Activated CD8-positive, alpha-beta T cell treated with anti-CD3 and anti-CD28 coated beads for 36 hours (primary cell): ENCODE results near the gene PSME2. TPM values are rescaled to one million over a fixed set of nuclear protein-coding genes. Genes with fewer than 3 reads are reported as not detected.

ENCODE experiments used
- ATAC-seq: fragments of 200-7000 bp; cut with Tn5 transposase; one replicate; pipeline ENCODE4 v1.10.0; 2021; ENCODE audit warnings: mild to moderate bottlenecking, moderate library complexity
- CTCF ChIA-PET: fragments of 350-600 bp; sonication (Branson Sonifier 250); formaldehyde crosslinking; loops from one replicate; lab custom pipeline; 2021; ENCODE audit warnings: antibody characterized with exemption; lab: Charles Lee
- POLR2A ChIA-PET: fragments of 350-600 bp; sonication (Branson Sonifier 250); formaldehyde crosslinking; loops from one replicate; lab custom pipeline; 2021; ENCODE audit warnings: antibody characterized with exemption; lab: Charles Lee
- DNase-seq: peaks from one replicate; pipeline ENCODE4 v3.0.0-alpha.2; 2020
- H3K27ac Mint-ChIP-seq: one replicate; pipeline ENCODE4 v1.8.0; 2021; ENCODE audit warnings: mild to moderate bottlenecking, mixed read lengths
- H3K27me3 Mint-ChIP-seq: one replicate; pipeline ENCODE4 v1.8.0; 2021; ENCODE audit warnings: mixed read lengths
- H3K36me3 Mint-ChIP-seq: one replicate; pipeline ENCODE4 v1.8.0; 2021; ENCODE audit warnings: low read depth, mixed read lengths
- H3K4me1 Mint-ChIP-seq: one replicate; pipeline ENCODE4 v1.8.0; 2021; ENCODE audit warnings: low read depth, mixed read lengths
- H3K4me3 Mint-ChIP-seq: one replicate; pipeline ENCODE4 v1.8.0; 2021; ENCODE audit warnings: mild to moderate bottlenecking, moderate library complexity, mixed read lengths
- H3K9me3 Mint-ChIP-seq: one replicate; pipeline ENCODE4 v1.8.0; 2021; ENCODE audit warnings: mixed read lengths
- intact Hi-C: fragments of 100-400 bp; cut with micrococcal nuclease; formaldehyde crosslinking; loops from one replicate; pipeline ENCODE4 v1.10.0; 2022
- total RNA-seq, 2 experiments: library from RNA; stranded (reverse); gene quantifications; one replicate each; pipeline ENCODE4 v1.2.3, GENCODE V29; 2021
- TF ChIP-seq, protein P1 (sequence below): fragments of 200-600 bp; IDR thresholded peaks from one replicate; pipeline ENCODE4 v1.8.0; 2022; ENCODE audit warnings: antibody characterized with exemption, mild to moderate bottlenecking

PSME2 gene
- total RNA-seq, 2 experiments from 2014 or later, result 440 TPM

DNA sequence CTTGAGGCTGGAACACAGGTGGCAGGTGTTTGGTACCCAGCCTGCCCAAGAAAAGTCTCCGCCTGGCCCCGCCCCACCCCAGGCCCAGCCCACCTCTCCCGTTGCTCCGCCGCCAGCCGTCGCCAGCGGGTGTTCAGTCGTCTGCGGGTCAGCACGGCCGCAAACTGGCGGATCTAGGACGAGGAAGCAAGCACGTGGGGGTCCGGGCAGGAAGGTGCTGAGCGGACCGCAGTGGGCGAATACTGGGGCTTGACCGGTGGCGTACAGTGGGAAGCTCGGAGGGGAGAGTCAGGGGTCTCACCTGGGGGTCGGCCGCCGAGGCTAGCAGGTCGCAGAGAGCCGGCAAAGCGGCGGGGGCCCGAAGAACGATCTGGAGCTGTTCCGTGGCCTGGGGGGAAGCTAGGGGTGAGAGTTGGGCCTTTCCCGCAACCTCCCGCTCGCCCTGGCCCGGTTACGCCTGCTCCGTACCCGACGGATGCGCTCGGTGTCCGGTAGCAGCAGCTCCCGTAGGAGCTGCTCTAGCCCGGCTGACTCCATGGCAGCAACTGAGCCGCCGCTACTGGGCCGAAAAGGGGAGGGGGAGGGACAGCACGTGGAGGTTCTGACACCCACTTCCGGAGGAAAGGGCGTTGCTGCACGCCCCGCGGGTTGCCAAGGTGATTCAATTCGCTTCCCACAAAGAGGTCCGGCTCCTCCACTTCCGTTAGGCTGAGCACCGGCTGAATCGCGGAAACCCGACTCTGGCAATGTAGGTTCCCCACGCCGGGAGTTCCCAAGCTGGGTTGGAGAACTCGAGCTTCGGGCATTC is 42.0 kb upstream of the PSME2 start, which contains the start of gene IPO4:
Gene IPO4 (minus strand): TSS at position 566 of the 808 bp plus-strand sequence. CDS start 29 bp downstream, at position 537.
- Mint-ChIP-seq H3K4me3 (peak within 1 kb of the TSS; percentile 92), H3K4me1 (peaks cover 41% of the 10 kb centered on the region), H3K27me3 (no peaks in the 10 kb centered on the region), H3K36me3 (peaks cover 36% of the 10 kb centered on the region), H3K9me3 (no peaks in the 10 kb centered on the region), H3K27ac (peak within 1 kb of the TSS; percentile 85)
- DNase-seq (peak; percentile 96), ATAC-seq (peak; percentile 95)
- ChIA-PET CTCF (interaction anchor here (1.0 to 1.4 kb wide), 8 partner anchors 26 to 243 kb away, joined by 3 to 6 read pairs (median 3); partner anchors contain the start of genes CIDEB, IRF9 and MDP1), POLR2A (interaction anchor here (0.8 to 13.4 kb wide), 24 partner anchors 10 to 249 kb away, joined by 3 to 163 read pairs (median 4); partner anchors contain the start of genes CHMP4A, DCAF11, EMC9 and IRF9)
- intact Hi-C loops, result no loop called here
- TF ChIP-seq, protein P1, sequence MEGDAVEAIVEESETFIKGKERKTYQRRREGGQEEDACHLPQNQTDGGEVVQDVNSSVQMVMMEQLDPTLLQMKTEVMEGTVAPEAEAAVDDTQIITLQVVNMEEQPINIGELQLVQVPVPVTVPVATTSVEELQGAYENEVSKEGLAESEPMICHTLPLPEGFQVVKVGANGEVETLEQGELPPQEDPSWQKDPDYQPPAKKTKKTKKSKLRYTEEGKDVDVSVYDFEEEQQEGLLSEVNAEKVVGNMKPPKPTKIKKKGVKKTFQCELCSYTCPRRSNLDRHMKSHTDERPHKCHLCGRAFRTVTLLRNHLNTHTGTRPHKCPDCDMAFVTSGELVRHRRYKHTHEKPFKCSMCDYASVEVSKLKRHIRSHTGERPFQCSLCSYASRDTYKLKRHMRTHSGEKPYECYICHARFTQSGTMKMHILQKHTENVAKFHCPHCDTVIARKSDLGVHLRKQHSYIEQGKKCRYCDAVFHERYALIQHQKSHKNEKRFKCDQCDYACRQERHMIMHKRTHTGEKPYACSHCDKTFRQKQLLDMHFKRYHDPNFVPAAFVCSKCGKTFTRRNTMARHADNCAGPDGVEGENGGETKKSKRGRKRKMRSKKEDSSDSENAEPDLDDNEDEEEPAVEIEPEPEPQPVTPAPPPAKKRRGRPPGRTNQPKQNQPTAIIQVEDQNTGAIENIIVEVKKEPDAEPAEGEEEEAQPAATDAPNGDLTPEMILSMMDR, result no peak

DNA sequence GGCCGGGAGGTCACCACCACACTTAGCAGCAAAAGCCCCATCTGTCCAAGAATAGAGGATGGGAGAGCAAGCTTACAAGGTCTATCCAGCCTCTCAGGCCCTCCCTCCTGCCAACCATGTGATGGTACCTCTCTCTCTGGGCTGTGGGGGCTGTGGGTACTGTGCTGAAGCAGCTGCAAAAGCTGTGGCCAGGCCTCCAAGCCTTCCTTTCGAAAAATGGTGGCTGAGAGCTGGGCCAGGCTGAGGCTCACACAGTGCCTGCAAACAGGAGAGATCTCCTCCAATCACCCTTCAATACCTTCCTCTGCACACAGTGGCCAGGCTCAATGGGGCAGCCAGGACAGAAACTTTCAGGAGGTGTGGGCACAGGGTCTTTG is 41.1 kb upstream of the PSME2 start:
- Mint-ChIP-seq H3K4me3 (peak overlapping the region; percentile 92), H3K27me3 (no peaks in the 10 kb centered on the region), H3K27ac (peak overlapping the region; percentile 85), H3K36me3 (peaks cover 35% of the 10 kb centered on the region), H3K9me3 (no peaks in the 10 kb centered on the region), H3K4me1 (peaks cover 36% of the 10 kb centered on the region)
- intact Hi-C loops, result no loop called here
- TF ChIP-seq, protein P1, result no peak
- no peak for ATAC-seq
- ChIA-PET POLR2A (interaction anchor here (0.6 to 13.4 kb wide), 12 partner anchors 8 to 127 kb away, joined by 3 to 163 read pairs (median 8); partner anchors contain the start of genes CHMP4A, IRF9, REC8 and TM9SF1), CTCF (interaction anchor here (1.4 kb wide), 1 partner anchor 27 kb away, joined by 5 read pairs; the partner anchor contains the start of gene IRF9)
- DNase-seq, result no peak

DNA sequence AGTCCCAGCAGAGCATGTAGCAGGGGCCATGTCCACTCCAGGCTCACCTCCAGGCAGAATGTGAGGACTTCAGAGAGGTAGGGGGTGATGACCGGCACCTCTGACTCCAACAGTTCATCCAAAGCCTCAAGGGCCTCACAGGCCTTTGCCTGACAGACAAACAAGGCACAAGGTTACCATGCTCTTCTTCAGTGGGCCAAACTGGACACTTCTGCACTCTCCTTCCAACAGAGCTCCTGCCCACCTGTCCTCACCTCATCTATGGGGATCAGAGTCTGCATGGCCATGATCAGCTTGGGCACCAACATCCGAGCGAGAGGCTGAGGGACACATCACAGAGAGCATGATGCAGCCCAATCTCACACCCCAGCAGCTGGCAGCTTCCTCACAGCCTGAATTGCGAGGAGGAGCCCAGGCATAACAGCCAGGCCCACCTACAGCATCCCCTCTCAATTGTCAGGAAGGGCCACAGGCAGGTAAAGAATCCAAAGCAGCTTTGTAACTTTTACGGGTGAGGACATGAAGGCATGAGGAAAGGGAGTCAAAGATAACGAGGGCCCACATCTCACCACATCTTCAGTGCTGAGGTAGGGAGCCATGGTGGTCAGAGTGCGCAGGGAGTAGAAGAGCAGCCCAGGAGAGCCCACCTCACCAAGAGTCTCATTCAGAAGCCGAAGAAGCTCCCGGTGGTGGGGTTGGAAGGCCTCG is 40.6 kb upstream of the PSME2 start:
- DNase-seq (no peak), ATAC-seq (no peak)
- Mint-ChIP-seq H3K4me3 (peak overlapping the region; percentile 92), H3K36me3 (peaks cover 33% of the 10 kb centered on the region), H3K27me3 (no peaks in the 10 kb centered on the region), H3K9me3 (no peaks in the 10 kb centered on the region), H3K4me1 (peaks cover 34% of the 10 kb centered on the region), H3K27ac (no peak overlapping the region)
- ChIA-PET POLR2A (interaction anchor here (0.6 to 13.4 kb wide), 9 partner anchors 8 to 127 kb away, joined by 3 to 163 read pairs (median 16); partner anchors contain the start of genes CHMP4A, IRF9, REC8 and TM9SF1), CTCF (interaction anchor here (1.4 kb wide), 1 partner anchor 26 kb away, joined by 5 read pairs; the partner anchor contains the start of gene IRF9)
- TF ChIP-seq, protein P1, result no peak
- intact Hi-C loops, result no loop called here

DNA sequence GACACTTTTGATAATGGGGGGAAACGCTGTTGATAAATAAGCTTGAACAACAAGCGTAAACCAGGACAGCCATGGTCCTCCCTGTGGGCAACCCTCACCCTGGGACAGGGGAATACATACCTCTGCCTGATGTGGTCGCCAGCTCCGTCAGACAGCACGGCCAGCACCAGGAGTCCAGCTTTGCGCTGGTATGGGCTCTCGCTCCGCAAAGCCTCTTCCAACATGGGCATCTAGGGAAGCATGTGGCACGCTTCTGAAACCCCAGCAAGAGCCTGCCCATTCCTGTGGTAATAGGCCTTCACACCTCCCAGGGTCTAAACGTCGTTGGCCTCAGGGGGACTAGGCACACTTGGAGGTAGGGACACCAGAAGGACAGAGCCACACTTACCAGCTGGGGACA is 39.3 kb upstream of the PSME2 start:
- peaks cover 30% of the 10 kb centered on the region for H3K4me1 Mint-ChIP-seq
- ChIA-PET POLR2A (interaction anchor here (1.1 to 13.4 kb wide), 6 partner anchors 9 to 36 kb away, joined by 3 to 163 read pairs (median 10); partner anchors contain the start of genes IRF9, REC8 and TM9SF1), CTCF (interaction anchor here (1.0 to 1.3 kb wide), 3 partner anchors 9 to 77 kb away, joined by 3 to 4 read pairs (median 3); partner anchors contain the start of genes IRF9 and TM9SF1)
- H3K27me3 Mint-ChIP-seq, result no peaks in the 10 kb centered on the region
- intact Hi-C loops, result no loop called here
- no peak overlapping the region for H3K27ac Mint-ChIP-seq
- no peak overlapping the region for H3K4me3 Mint-ChIP-seq
- TF ChIP-seq, protein P1, result no peak
- DNase-seq, result no peak
- H3K9me3 Mint-ChIP-seq, result no peaks in the 10 kb centered on the region
- ATAC-seq, result no peak
- H3K36me3 Mint-ChIP-seq, result peaks cover 30% of the 10 kb centered on the region
